DND-41 (cell line): Measurements from ENCODE around the gene SERTAD1.

ENCODE experiments used
- EZH2 ChIP-seq: IDR thresholded peaks from 3 replicates; pipeline ENCODE4 v1.6.1; 2012; ENCODE audit warnings: borderline replicate concordance, low read depth, mild to moderate bottlenecking, moderate library complexity, low read length, inconsistent platforms; ENCODE audit not compliant: severe bottlenecking
- TF ChIP-seq, protein P1 (sequence below): IDR thresholded peaks from 2 replicates; pipeline ENCODE4 v1.5.1; 2012; ENCODE audit warnings: borderline replicate concordance, low read length, moderate library complexity, mild to moderate bottlenecking; ENCODE audit not compliant: poor library complexity, severe bottlenecking; ENCODE audit errors: extremely low read depth

- TF ChIP-seq, protein P1, sequence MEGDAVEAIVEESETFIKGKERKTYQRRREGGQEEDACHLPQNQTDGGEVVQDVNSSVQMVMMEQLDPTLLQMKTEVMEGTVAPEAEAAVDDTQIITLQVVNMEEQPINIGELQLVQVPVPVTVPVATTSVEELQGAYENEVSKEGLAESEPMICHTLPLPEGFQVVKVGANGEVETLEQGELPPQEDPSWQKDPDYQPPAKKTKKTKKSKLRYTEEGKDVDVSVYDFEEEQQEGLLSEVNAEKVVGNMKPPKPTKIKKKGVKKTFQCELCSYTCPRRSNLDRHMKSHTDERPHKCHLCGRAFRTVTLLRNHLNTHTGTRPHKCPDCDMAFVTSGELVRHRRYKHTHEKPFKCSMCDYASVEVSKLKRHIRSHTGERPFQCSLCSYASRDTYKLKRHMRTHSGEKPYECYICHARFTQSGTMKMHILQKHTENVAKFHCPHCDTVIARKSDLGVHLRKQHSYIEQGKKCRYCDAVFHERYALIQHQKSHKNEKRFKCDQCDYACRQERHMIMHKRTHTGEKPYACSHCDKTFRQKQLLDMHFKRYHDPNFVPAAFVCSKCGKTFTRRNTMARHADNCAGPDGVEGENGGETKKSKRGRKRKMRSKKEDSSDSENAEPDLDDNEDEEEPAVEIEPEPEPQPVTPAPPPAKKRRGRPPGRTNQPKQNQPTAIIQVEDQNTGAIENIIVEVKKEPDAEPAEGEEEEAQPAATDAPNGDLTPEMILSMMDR: no peak
- TF ChIP-seq EZH2: no peak
These were observed 20.0 kb upstream of the SERTAD1 start for GRCh38 chr19:40445780-40446262.
